ACHN (cell line): ENCODE results near the gene VDAC1.

Source experiments
- DNase-seq: peaks from one replicate; pipeline ENCODE4 v3.0.0-alpha.2; 2015
- in situ Hi-C: cut with HindIII; loops from 2 replicates; pipeline ENCODE4 v1.10.0; 2017; ENCODE audit warnings: low sequenced_read_pairs, low pct_ligation_motif_present, low pct_unique_long_range_greater_than_20kb

The VDAC1 gene

GRCh38 chr5:134027288-134027615 lies 22.5 kb upstream of the VDAC1 start:
- no peak for DNase-seq
- in situ Hi-C loops = no loop called here

GRCh38 chr5:134026521-134027287 lies 21.9 kb upstream of the VDAC1 start:
- DNase-seq = peak; percentile 86
- in situ Hi-C loops = no loop called here

- no peak for DNase-seq
- in situ Hi-C loops = no loop called here
These were observed 21.0 kb upstream of the VDAC1 start for GRCh38 chr5:134025786-134026185.

- in situ Hi-C loops = no loop called here
- DNase-seq = no peak
These were observed 20.0 kb upstream of the VDAC1 start for GRCh38 chr5:134024811-134025210.

GRCh38 chr5:134022333-134022732 lies 17.6 kb upstream of the VDAC1 start:
- in situ Hi-C loops = no loop called here
- DNase-seq = no peak

GRCh38 chr5:134020188-134020587 lies 15.4 kb upstream of the VDAC1 start:
- DNase-seq = no peak
- in situ Hi-C loops = no loop called here

- in situ Hi-C loops = no loop called here
- DNase-seq = no peak
These were observed 14.9 kb upstream of the VDAC1 start for GRCh38 chr5:134019636-134020035.

GRCh38 chr5:134018986-134019316 lies 14.2 kb upstream of the VDAC1 start:
- DNase-seq = no peak
- in situ Hi-C loops = no loop called here

- in situ Hi-C loops = no loop called here
- DNase-seq = peak; percentile 48
These were observed 13.6 kb upstream of the VDAC1 start for GRCh38 chr5:134018154-134018985.

- in situ Hi-C loops = no loop called here
These were observed 3.5 kb upstream of the VDAC1 start for GRCh38 chr5:134008266-134008749.

GRCh38 chr5:134007581-134008265 lies 2.9 kb upstream of the VDAC1 start:
- no peak for DNase-seq
- in situ Hi-C loops = no loop called here

More at GRCh38 chr5:134008266-134008749, 3.5 kb upstream of the VDAC1 start:
- DNase-seq = no peak

- no peak for DNase-seq
- in situ Hi-C loops = no loop called here
These were observed 1.3 kb upstream of the VDAC1 start for GRCh38 chr5:134006115-134006514.

- in situ Hi-C loops = no loop called here
- no peak for DNase-seq
These were observed 764 bp upstream of the VDAC1 start for GRCh38 chr5:134005417-134006061.

- in situ Hi-C loops = no loop called here
- peak; percentile 39 for DNase-seq
These were observed 754 bp downstream of the VDAC1 start for GRCh38 chr5:134003817-134004625.

GRCh38 chr5:134003064-134003816 lies 1.5 kb downstream of the VDAC1 start:
- DNase-seq = no peak
- in situ Hi-C loops = no loop called here

- no peak for DNase-seq
- in situ Hi-C loops = no loop called here
These were observed 2.6 kb downstream of the VDAC1 start for GRCh38 chr5:134001938-134002731.
